Karpas-422 (cell line): Measurements from ENCODE around the gene RBM47. TPM values are rescaled to one million over a fixed set of nuclear protein-coding genes. Genes with fewer than 3 reads are reported as not detected.

Experiments
- DNase-seq: peaks from one replicate; pipeline ENCODE4 v3.0.0-alpha.2; 2015
- H2AFZ ChIP-seq: fragments of 200-600 bp; sonication (generic); 2 replicates; pipeline ENCODE4 v1.6.1; 2014; ENCODE audit warnings: antibody characterized with exemption, low read length, mixed read lengths
- H3K27ac ChIP-seq: fragments of 200-600 bp; sonication (generic); 2 replicates; pipeline ENCODE4 v1.5.1; 2014; ENCODE audit warnings: mild to moderate bottlenecking, low read length, moderate library complexity
- H3K27me3 ChIP-seq: fragments of 200-600 bp; sonication (generic); 2 replicates; pipeline ENCODE4 v1.6.1; 2014; ENCODE audit warnings: low read length, mixed read lengths
- H3K36me3 ChIP-seq: fragments of 200-600 bp; sonication (generic); 2 replicates; pipeline ENCODE4 v1.6.1; 2014; ENCODE audit warnings: low read length, mixed read lengths; ENCODE audit not compliant: insufficient read depth
- H3K4me1 ChIP-seq: fragments of 200-600 bp; sonication (generic); 2 replicates; pipeline ENCODE4 v1.6.1; 2014; ENCODE audit warnings: mild to moderate bottlenecking, low read length, mixed read lengths
- H3K4me2 ChIP-seq: fragments of 200-600 bp; sonication (generic); 2 replicates; pipeline ENCODE4 v1.6.1; 2014; ENCODE audit warnings: low read length, low read depth, mild to moderate bottlenecking; ENCODE audit not compliant: poor library complexity, severe bottlenecking
- H3K4me3 ChIP-seq: fragments of 200-600 bp; sonication (generic); 2 replicates; pipeline ENCODE4 v1.5.1; 2014; ENCODE audit warnings: mild to moderate bottlenecking, antibody characterized with exemption, low read length, mixed read lengths
- H3K79me2 ChIP-seq: fragments of 200-600 bp; sonication (generic); 2 replicates; pipeline ENCODE4 v1.6.1; 2014; ENCODE audit warnings: mild to moderate bottlenecking, low read length, mixed read lengths
- H3K9ac ChIP-seq: fragments of 200-600 bp; sonication (generic); 2 replicates; pipeline ENCODE4 v1.6.0; 2014; ENCODE audit warnings: low read length
- H3K9me2 ChIP-seq: fragments of 200-600 bp; sonication (generic), shearing (Covaris generic); replicated peaks from 2 replicates; pipeline ENCODE4 v1.6.0; 2014; ENCODE audit warnings: mild to moderate bottlenecking, low read length, moderate library complexity; ENCODE audit not compliant: insufficient read depth
- H3K9me3 ChIP-seq: fragments of 300-700, 200-600 bp; sonication (generic); 2 replicates; pipeline ENCODE4 v1.6.1; 2014; ENCODE audit warnings: low read length, mixed read lengths
- H4K20me1 ChIP-seq: fragments of 200-600 bp; sonication (generic); 2 replicates; pipeline ENCODE4 v1.6.1; 2014; ENCODE audit warnings: mild to moderate bottlenecking, antibody characterized with exemption, low read length, low read depth; ENCODE audit not compliant: insufficient read depth
- total RNA-seq: library from RNA; depleted of rRNA; stranded (reverse); fragments of >200 nt; shearing (Covaris generic); gene quantifications from 2 replicates; pipeline ENCODE4 v1.2.3, GENCODE V29; 2014; ENCODE audit warnings: low replicate concordance; rRNA removed

The RBM47 gene
- not detected in 2 replicates for total RNA-seq

DNA sequence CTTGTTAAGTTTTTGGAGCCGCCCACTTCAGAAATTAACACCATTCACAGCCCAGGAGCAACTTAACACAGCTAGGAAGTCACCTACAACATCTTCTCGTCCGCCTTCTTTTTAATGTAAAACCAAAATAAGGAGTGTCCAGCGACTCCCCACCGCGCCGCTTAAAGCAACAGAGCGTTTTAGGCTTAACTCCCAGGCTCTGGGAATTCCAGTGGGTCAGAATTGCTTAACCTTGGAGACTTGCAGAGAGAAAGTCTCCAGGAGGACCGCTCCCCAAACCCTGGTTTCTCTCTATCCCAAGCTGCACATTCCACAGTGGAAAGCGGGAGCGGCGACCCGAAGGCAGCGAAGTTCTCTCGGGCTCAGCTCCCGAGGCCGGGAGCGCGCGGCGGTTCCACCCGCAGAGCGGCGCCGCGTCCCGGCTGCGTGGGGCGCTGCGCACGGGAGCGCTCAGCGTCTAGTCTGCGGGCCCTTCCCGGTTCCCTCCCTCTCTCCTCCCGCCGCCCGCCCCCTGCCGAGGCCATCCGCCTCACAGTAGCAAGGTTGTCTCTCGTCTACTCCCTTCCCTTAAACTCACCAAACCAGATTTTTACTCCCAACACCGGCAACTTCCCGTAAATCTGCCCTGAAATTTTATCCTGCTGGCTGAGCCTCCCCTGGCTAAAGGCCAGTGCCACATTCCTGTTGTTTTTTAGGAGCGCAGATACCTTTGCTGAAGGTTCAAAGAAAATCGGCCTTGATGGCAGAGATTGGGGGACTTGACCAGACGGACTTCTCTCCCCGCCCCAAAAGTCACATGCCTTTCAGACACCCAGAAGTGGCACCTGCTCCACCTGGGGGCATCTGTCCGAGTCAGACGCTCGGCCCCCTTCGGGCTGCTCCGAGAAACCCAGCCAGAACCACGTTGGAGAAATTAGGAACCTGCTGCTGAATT is at the start of gene RBM47:
TSS of gene RBM47 (minus strand) at position 464 of the 934 bp plus-strand sequence. CDS start 190,971 bp downstream, outside the sequence.
- H3K9ac ChIP-seq, result no peak within 1 kb of the TSS

GRCh38 chr4:40678421-40678820 is 48.8 kb upstream of the RBM47 start:
- H3K9ac ChIP-seq, result no peak overlapping the region
- H2AFZ ChIP-seq, result no peak overlapping the region
- no peak overlapping the region for H3K4me3 ChIP-seq
- H3K9me3 ChIP-seq, result no peaks in the 10 kb centered on the region
- no peak overlapping the region for H3K27ac ChIP-seq
- H3K4me2 ChIP-seq, result no peak overlapping the region
- H3K79me2 ChIP-seq, result no peaks in the 10 kb centered on the region
- no peaks in the 10 kb centered on the region for H3K9me2 ChIP-seq
- no peaks in the 10 kb centered on the region for H3K27me3 ChIP-seq
- no peaks in the 10 kb centered on the region for H3K4me1 ChIP-seq
- H3K36me3 ChIP-seq, result no peaks in the 10 kb centered on the region
- no peaks in the 10 kb centered on the region for H4K20me1 ChIP-seq
- no peak for DNase-seq

More for the DNA sequence above, at the start of gene RBM47:
- no peak for DNase-seq
- Histone ChIP-seq H3K79me2 (no peaks in the 10 kb centered on the region), H3K27ac (no peak within 1 kb of the TSS), H2AFZ (no peak within 1 kb of the TSS), H3K27me3 (no peaks in the 10 kb centered on the region), H3K36me3 (no peaks in the 10 kb centered on the region), H3K4me1 (peaks cover 12% of the 10 kb centered on the region), H3K9me2 (no peaks in the 10 kb centered on the region), H4K20me1 (no peaks in the 10 kb centered on the region), H3K4me3 (peak within 1 kb of the TSS; percentile 25; the same call in 1 of the 2 replicates), H3K4me2 (peak within 1 kb of the TSS; percentile 54), H3K9me3 (no peaks in the 10 kb centered on the region)

GRCh38 chr4:40675166-40675565 is 45.5 kb upstream of the RBM47 start:
- H4K20me1 ChIP-seq, result no peaks in the 10 kb centered on the region
- H3K79me2 ChIP-seq, result no peaks in the 10 kb centered on the region
- no peak overlapping the region for H2AFZ ChIP-seq
- H3K4me1 ChIP-seq, result no peaks in the 10 kb centered on the region
- no peak overlapping the region for H3K4me2 ChIP-seq
- no peak for DNase-seq
- H3K9me2 ChIP-seq, result no peaks in the 10 kb centered on the region
- H3K9ac ChIP-seq, result no peak overlapping the region
- H3K4me3 ChIP-seq, result no peak overlapping the region
- no peaks in the 10 kb centered on the region for H3K9me3 ChIP-seq
- H3K27ac ChIP-seq, result no peak overlapping the region
- no peaks in the 10 kb centered on the region for H3K36me3 ChIP-seq
- H3K27me3 ChIP-seq, result no peaks in the 10 kb centered on the region

GRCh38 chr4:40672528-40673522 is 43.2 kb upstream of the RBM47 start:
- H3K27me3 ChIP-seq, result no peaks in the 10 kb centered on the region
- no peak overlapping the region for H3K4me2 ChIP-seq
- no peaks in the 10 kb centered on the region for H3K9me3 ChIP-seq
- H2AFZ ChIP-seq, result peak overlapping the region; percentile 54; the same call in 1 of the 2 replicates
- H3K27ac ChIP-seq, result no peak overlapping the region
- H3K4me3 ChIP-seq, result no peak overlapping the region
- H3K36me3 ChIP-seq, result no peaks in the 10 kb centered on the region
- no peak for DNase-seq
- H3K79me2 ChIP-seq, result no peaks in the 10 kb centered on the region
- no peaks in the 10 kb centered on the region for H3K4me1 ChIP-seq
- H4K20me1 ChIP-seq, result no peaks in the 10 kb centered on the region
- H3K9ac ChIP-seq, result no peak overlapping the region
- no peaks in the 10 kb centered on the region for H3K9me2 ChIP-seq

GRCh38 chr4:40669504-40669903 is 39.8 kb upstream of the RBM47 start:
- no peak overlapping the region for H2AFZ ChIP-seq
- no peak overlapping the region for H3K27ac ChIP-seq
- no peaks in the 10 kb centered on the region for H3K9me2 ChIP-seq
- H4K20me1 ChIP-seq, result no peaks in the 10 kb centered on the region
- H3K9me3 ChIP-seq, result no peaks in the 10 kb centered on the region
- no peaks in the 10 kb centered on the region for H3K79me2 ChIP-seq
- H3K4me2 ChIP-seq, result no peak overlapping the region
- H3K4me3 ChIP-seq, result no peak overlapping the region
- no peak for DNase-seq
- no peaks in the 10 kb centered on the region for H3K4me1 ChIP-seq
- H3K36me3 ChIP-seq, result no peaks in the 10 kb centered on the region
- H3K27me3 ChIP-seq, result no peaks in the 10 kb centered on the region
- no peak overlapping the region for H3K9ac ChIP-seq

- no peaks in the 10 kb centered on the region for H3K4me1 ChIP-seq
- H2AFZ ChIP-seq, result no peak overlapping the region
- no peaks in the 10 kb centered on the region for H3K9me2 ChIP-seq
- H3K9ac ChIP-seq, result no peak overlapping the region
- H3K9me3 ChIP-seq, result no peaks in the 10 kb centered on the region
- H3K27me3 ChIP-seq, result no peaks in the 10 kb centered on the region
- no peaks in the 10 kb centered on the region for H4K20me1 ChIP-seq
- no peaks in the 10 kb centered on the region for H3K79me2 ChIP-seq
- no peak overlapping the region for H3K4me2 ChIP-seq
- H3K36me3 ChIP-seq, result no peaks in the 10 kb centered on the region
- no peak overlapping the region for H3K27ac ChIP-seq
- H3K4me3 ChIP-seq, result no peak overlapping the region
- no peak for DNase-seq
Measured at GRCh38 chr4:40665842-40666241, 36.2 kb upstream of the RBM47 start.

GRCh38 chr4:40662962-40663604 is 33.4 kb upstream of the RBM47 start:
- H3K27ac ChIP-seq, result no peak overlapping the region
- no peaks in the 10 kb centered on the region for H4K20me1 ChIP-seq
- DNase-seq, result no peak
- no peaks in the 10 kb centered on the region for H3K9me3 ChIP-seq
- H3K27me3 ChIP-seq, result no peaks in the 10 kb centered on the region
- H3K9me2 ChIP-seq, result no peaks in the 10 kb centered on the region
- no peaks in the 10 kb centered on the region for H3K79me2 ChIP-seq
- H3K4me3 ChIP-seq, result no peak overlapping the region
- H3K4me1 ChIP-seq, result no peaks in the 10 kb centered on the region
- no peak overlapping the region for H3K4me2 ChIP-seq
- no peaks in the 10 kb centered on the region for H3K36me3 ChIP-seq
- H2AFZ ChIP-seq, result no peak overlapping the region
- H3K9ac ChIP-seq, result no peak overlapping the region
